ENCODE results near the gene HLA-DQB1. TPM values are rescaled to one million over a fixed set of nuclear protein-coding genes. Genes with fewer than 3 reads are reported as not detected.
"Not testable (repeated sequence)": the region's sequence is repeated elsewhere in the genome, so short reads cannot be mapped to it uniquely, and the experiment has no call there.

HLA-DQB1 gene
- total and polyA plus RNA-seq, 2 experiments from 2014 or later = not detected

GRCh38 chr6:32679492-32679891 is 13.0 kb upstream of the HLA-DQB1 start:
- Histone ChIP-seq H3K27ac (no peak overlapping the region), H3K9ac (no peak overlapping the region), H3K79me2 (ENCODE audit: insufficient read depth) (no peaks in the 10 kb centered on the region), H3K9me2 (ENCODE audit: insufficient read depth) (no peaks in the 10 kb centered on the region), H3K4me2 (ENCODE audit: unreplicated experiment) (no peak overlapping the region), H3K4me3 (no peak overlapping the region), H3K4me1 (ENCODE audit: insufficient read depth) (no peaks in the 10 kb centered on the region), H3K27me3 (replicated peaks; ENCODE audit: insufficient read depth) (no peaks in the 10 kb centered on the region), H2AFZ (no peak overlapping the region), H3K36me3 (ENCODE audit: low read depth) (no peaks in the 10 kb centered on the region), H4K20me1 (ENCODE audit: insufficient read depth) (no peaks in the 10 kb centered on the region), H3K9me3 (ENCODE audit: low read depth) (no peaks in the 10 kb centered on the region), H3F3A (ENCODE audit: insufficient read depth) (no peaks in the 10 kb centered on the region)
- DNase-seq = no peak
- TF ChIP-seq EZH2phosphoT487 (IDR thresholded peaks at IDR 0.05; ENCODE audit: insufficient read depth, low read depth) (no peak), EZH2 (IDR thresholded peaks at IDR 0.05; ENCODE audit: insufficient read depth, poor library complexity, severe bottlenecking) (no peak)
- 20 to 27% methylated on average over 1 to 3 of the region's 4 CpGs for WGBS, 2 experiments (ENCODE audit: low coverage in 1 of 2, low lambda C conversion rate in 2 of 2, missing lambda C conversion rate in 2 of 2)
- in situ Hi-C loops (cut with MboI) = no loop called here

- H4K20me1 ChIP-seq (ENCODE audit: insufficient read depth); DNase-seq; H3K4me1 ChIP-seq (ENCODE audit: insufficient read depth); H3K79me2 ChIP-seq (ENCODE audit: insufficient read depth); H3K4me2 ChIP-seq (ENCODE audit: unreplicated experiment); H3K27me3 ChIP-seq (replicated peaks; ENCODE audit: insufficient read depth); H3F3A ChIP-seq (ENCODE audit: insufficient read depth); in situ Hi-C loops (cut with MboI); H3K27ac ChIP-seq; H3K9me2 ChIP-seq (ENCODE audit: insufficient read depth); H2AFZ ChIP-seq; H3K9ac ChIP-seq; H3K9me3 ChIP-seq (ENCODE audit: low read depth); H3K36me3 ChIP-seq (ENCODE audit: low read depth); H3K4me3 ChIP-seq: not testable (repeated sequence)
- WGBS, 2 experiments (ENCODE audit: low coverage in 1 of 2, low lambda C conversion rate in 2 of 2, missing lambda C conversion rate in 2 of 2) = 33 to 41% methylated on average over 6 to 7 of the region's 7 CpGs
These were observed 7.7 kb upstream of the HLA-DQB1 start for GRCh38 chr6:32674123-32674522.

GRCh38 chr6:32671908-32672307 is 5.5 kb upstream of the HLA-DQB1 start:
- in situ Hi-C loops (cut with MboI); H3K9ac ChIP-seq; H3K27ac ChIP-seq; H3K4me2 ChIP-seq (ENCODE audit: unreplicated experiment); H3K27me3 ChIP-seq (replicated peaks; ENCODE audit: insufficient read depth); H2AFZ ChIP-seq; H3K4me1 ChIP-seq (ENCODE audit: insufficient read depth); H3K9me2 ChIP-seq (ENCODE audit: insufficient read depth); H3K4me3 ChIP-seq; H4K20me1 ChIP-seq (ENCODE audit: insufficient read depth); H3F3A ChIP-seq (ENCODE audit: insufficient read depth); H3K9me3 ChIP-seq (ENCODE audit: low read depth); DNase-seq; H3K79me2 ChIP-seq (ENCODE audit: insufficient read depth); H3K36me3 ChIP-seq (ENCODE audit: low read depth): not testable (repeated sequence)
- 43 to 46% methylated on average over 2 of the region's 2 CpGs for WGBS, 2 experiments (ENCODE audit: low coverage in 1 of 2, low lambda C conversion rate in 2 of 2, missing lambda C conversion rate in 2 of 2)

- H3F3A ChIP-seq (ENCODE audit: insufficient read depth) = no peaks in the 10 kb centered on the region
- no peak for DNase-seq
- H3K27ac ChIP-seq = no peak overlapping the region
- H3K9ac ChIP-seq = no peak overlapping the region
- TF ChIP-seq EZH2phosphoT487 (IDR thresholded peaks at IDR 0.05; ENCODE audit: insufficient read depth, low read depth) (no peak), EZH2 (IDR thresholded peaks at IDR 0.05; ENCODE audit: insufficient read depth, poor library complexity, severe bottlenecking) (no peak)
- no peaks in the 10 kb centered on the region for H3K36me3 ChIP-seq (ENCODE audit: low read depth)
- in situ Hi-C loops (cut with MboI) = no loop called here
- no peaks in the 10 kb centered on the region for H3K4me1 ChIP-seq (ENCODE audit: insufficient read depth)
- no peak overlapping the region for H3K4me2 ChIP-seq (ENCODE audit: unreplicated experiment)
- H3K9me3 ChIP-seq (ENCODE audit: low read depth) = no peaks in the 10 kb centered on the region
- peaks cover 7% of the 10 kb centered on the region; the same call in 1 of the 2 replicates for H3K27me3 ChIP-seq (replicated peaks; ENCODE audit: insufficient read depth)
- H3K9me2 ChIP-seq (ENCODE audit: insufficient read depth) = no peaks in the 10 kb centered on the region
- H3K79me2 ChIP-seq (ENCODE audit: insufficient read depth) = no peaks in the 10 kb centered on the region
- no peak overlapping the region for H2AFZ ChIP-seq
- H3K4me3 ChIP-seq = no peak overlapping the region
- no peaks in the 10 kb centered on the region for H4K20me1 ChIP-seq (ENCODE audit: insufficient read depth)
These were observed 3.4 kb upstream of the HLA-DQB1 start for GRCh38 chr6:32669893-32670292.

GRCh38 chr6:32669240-32669639 is 2.8 kb upstream of the HLA-DQB1 start:
- TF ChIP-seq EZH2phosphoT487 (IDR thresholded peaks at IDR 0.05; ENCODE audit: insufficient read depth, low read depth) (no peak), EZH2 (IDR thresholded peaks at IDR 0.05; ENCODE audit: insufficient read depth, poor library complexity, severe bottlenecking) (no peak)
- Histone ChIP-seq H3K27me3 (replicated peaks; ENCODE audit: insufficient read depth) (peaks cover 7% of the 10 kb centered on the region; the same call in 1 of the 2 replicates), H3K4me3 (no peak overlapping the region), H3K9me2 (ENCODE audit: insufficient read depth) (no peaks in the 10 kb centered on the region), H3K27ac (no peak overlapping the region), H3K36me3 (ENCODE audit: low read depth) (no peaks in the 10 kb centered on the region), H4K20me1 (ENCODE audit: insufficient read depth) (no peaks in the 10 kb centered on the region), H3K9me3 (ENCODE audit: low read depth) (no peaks in the 10 kb centered on the region), H3F3A (ENCODE audit: insufficient read depth) (no peaks in the 10 kb centered on the region), H3K9ac (no peak overlapping the region), H3K4me1 (ENCODE audit: insufficient read depth) (no peaks in the 10 kb centered on the region), H2AFZ (no peak overlapping the region), H3K79me2 (ENCODE audit: insufficient read depth) (no peaks in the 10 kb centered on the region), H3K4me2 (ENCODE audit: unreplicated experiment) (no peak overlapping the region)
- 12 to 16% methylated on average over 4 of the region's 4 CpGs for WGBS, 2 experiments (ENCODE audit: low coverage in 1 of 2, low lambda C conversion rate in 2 of 2, missing lambda C conversion rate in 2 of 2)
- in situ Hi-C loops (cut with MboI) = no loop called here
- no peak for DNase-seq
